Esophagus muscularis mucosa (tissue), 4 donors: Measurements from ENCODE around the gene F12. TPM values are rescaled to one million over a fixed set of nuclear protein-coding genes. Genes with fewer than 3 reads are reported as not detected.

Experiments
- DNase-seq: peaks from one replicate; pipeline ENCODE4 v3.0.0-alpha.2; 2017; ENCODE audit errors: extremely low spot score
- H3K27ac ChIP-seq, 4 donors: fragments of 200-600 bp; sonication (generic); replicated peaks in 1 of 4; 1 replicate in 3 of 4; 2 replicates in 1 of 4; pipeline ENCODE4 v1.5.1; 2016 to 2019; ENCODE audit warnings: mild to moderate bottlenecking in 1 of 4
- H3K27me3 ChIP-seq, 4 donors: fragments of 200-600 bp; sonication (generic); one replicate each; pipeline versions ENCODE4 v1.5.1 to v1.6.0; 2016 to 2019
- H3K36me3 ChIP-seq, 4 donors: fragments of 200-600 bp; sonication (generic); one replicate each; pipeline ENCODE4 v1.5.1; 2016 to 2019
- H3K4me1 ChIP-seq, 4 donors: fragments of 200-600 bp; sonication (generic); one replicate each; pipeline ENCODE4 v1.5.1; 2016 to 2019
- H3K4me3 ChIP-seq, 4 donors: fragments of 200-600 bp; sonication (generic); 1 replicate in 2 of 4; 2 replicates in 2 of 4; pipeline ENCODE4 v1.5.1; 2016 to 2019; ENCODE audit warnings: mild to moderate bottlenecking in 4 of 4, moderate library complexity in 1 of 4
- H3K9me3 ChIP-seq, 4 donors: fragments of 200-600 bp; sonication (generic); 1 replicate in 3 of 4; 2 replicates in 1 of 4; pipeline ENCODE4 v1.5.1; 2016 to 2019
- CTCF ChIP-seq, 3 experiments: fragments of 200-600 bp in 2 of 3; fragments of 450-650 bp in 1 of 3; sonication (generic) in 2 of 3; IDR thresholded peaks; one replicate each; pipeline ENCODE4 v1.5.1; 2017 to 2019; ENCODE audit warnings: antibody characterized with exemption in 3 of 3, mild to moderate bottlenecking in 2 of 3, moderate library complexity in 1 of 3
- EP300 ChIP-seq: sonication (generic); formaldehyde crosslinking; IDR thresholded peaks from one replicate; pipeline ENCODE4 v1.6.1; 2017; ENCODE audit warnings: antibody characterized with exemption
- POLR2A ChIP-seq: fragments of 450-650 bp; IDR thresholded peaks from one replicate; pipeline ENCODE4 v1.6.1; 2017; ENCODE audit warnings: antibody characterized with exemption, moderate library complexity, mild to moderate bottlenecking, low read depth
- POLR2AphosphoS5 ChIP-seq, 2 donors: sonication (generic); formaldehyde crosslinking; IDR thresholded peaks; one replicate each; pipeline ENCODE4 v1.6.1; 2017; ENCODE audit warnings: antibody characterized with exemption in 2 of 2
- WGBS: methylation state at CpG from one replicate; pipeline ENCODE4 v1.1.5; 2018; 5-methylcytosine and 5-hydroxymethylcytosine counted together
- intact Hi-C: fragments of 100-400 bp; cut with DNase I; formaldehyde crosslinking; loops from one replicate; pipeline ENCODE4 v1.15.1; 2023
- total RNA-seq, 4 donors: library from RNA; depleted of rRNA; stranded (reverse); fragments of >200 nt; gene quantifications; one replicate each; pipeline versions ENCODE4 v1.1.0 to v1.2.1, GENCODE V29; 2016

Gene F12
- total RNA-seq, 4 donors from 2014 or later = 0.17 TPM; not detected in 3

- Histone ChIP-seq H3K4me1 (peaks cover 22 to 33% (median 30%) of the 10 kb centered on the region in 4 donors), H3K4me3 (no peak overlapping the region), H3K9me3 (no peaks in the 10 kb centered on the region), H3K27me3 (peaks cover 0 to 70% (median 9%) of the 10 kb centered on the region in 4 donors), H3K27ac (no peak overlapping the region), H3K36me3 (no peaks in the 10 kb centered on the region)
- TF ChIP-seq CTCF (IDR thresholded peaks at IDR 0.05) (no peak), EP300 (no peak), POLR2AphosphoS5 (IDR thresholded peaks at IDR 0.05) (no peak), POLR2A (no peak)
- intact Hi-C loops = no loop called here
- no peak for DNase-seq
- 73% methylated on average over 6 of the region's 6 CpGs for WGBS
These were observed 39.0 kb upstream of the F12 start for GRCh38 chr5:177448244-177448950.

GRCh38 chr5:177447611-177448243 is 38.4 kb upstream of the F12 start:
- no peak for DNase-seq
- H3K9me3 ChIP-seq = no peaks in the 10 kb centered on the region
- peaks cover 0 to 65% (median 9%) of the 10 kb centered on the region in 4 donors for H3K27me3 ChIP-seq
- no peak for TF ChIP-seq CTCF (IDR thresholded peaks at IDR 0.05)
- TF ChIP-seq POLR2A = no peak
- TF ChIP-seq EP300 = no peak
- TF ChIP-seq POLR2AphosphoS5 (IDR thresholded peaks at IDR 0.05) = peak in 1 of 2 donors; percentile 53
- no peak overlapping the region for H3K27ac ChIP-seq
- H3K36me3 ChIP-seq = peaks cover 0 to 2% (median 0%) of the 10 kb centered on the region in 4 donors
- peak overlapping the region; percentile 60 to 67 (median 65) for H3K4me3 ChIP-seq
- H3K4me1 ChIP-seq = peaks cover 22 to 32% (median 29%) of the 10 kb centered on the region in 4 donors
- intact Hi-C loops = no loop called here
- WGBS = 33% methylated on average over 1 of the region's 23 CpGs

GRCh38 chr5:177447066-177447610 is 37.8 kb upstream of the F12 start:
- no peaks in the 10 kb centered on the region for H3K9me3 ChIP-seq
- TF ChIP-seq POLR2A (no peak), EP300 (no peak), POLR2AphosphoS5 (IDR thresholded peaks at IDR 0.05) (no peak), CTCF (IDR thresholded peaks at IDR 0.05) (no peak)
- H3K27me3 ChIP-seq = peaks cover 0 to 60% (median 9%) of the 10 kb centered on the region in 4 donors
- intact Hi-C loops = no loop called here
- DNase-seq = no peak
- no CpG with 5 or more reads among the region's 52 CpGs for WGBS
- H3K27ac ChIP-seq = peak overlapping the region in 1 of 4 donors; percentile 14
- peaks cover 22 to 32% (median 29%) of the 10 kb centered on the region in 4 donors for H3K4me1 ChIP-seq
- H3K36me3 ChIP-seq = peaks cover 0 to 7% (median 2%) of the 10 kb centered on the region in 4 donors
- peak overlapping the region; percentile 60 to 67 (median 65) for H3K4me3 ChIP-seq

- H3K9me3 ChIP-seq = no peaks in the 10 kb centered on the region
- peaks cover 22 to 32% (median 29%) of the 10 kb centered on the region in 4 donors for H3K4me1 ChIP-seq
- intact Hi-C loops = no loop called here
- no CpG with 5 or more reads among the region's 89 CpGs for WGBS
- TF ChIP-seq EP300 (no peak), POLR2A (no peak), POLR2AphosphoS5 (IDR thresholded peaks at IDR 0.05) (peak in 1 of 2 donors; percentile 23), CTCF (IDR thresholded peaks at IDR 0.05) (peak in 1 of 3 experiments; percentile 30)
- no peak for DNase-seq
- peak within 1 kb of the TSS in 1 of 4 donors; percentile 14 for H3K27ac ChIP-seq
- H3K27me3 ChIP-seq = peaks cover 0 to 52% (median 9%) of the 10 kb centered on the region in 4 donors
- peaks cover 4 to 14% (median 9%) of the 10 kb centered on the region in 4 donors for H3K36me3 ChIP-seq
- H3K4me3 ChIP-seq = peak within 1 kb of the TSS; percentile 60 to 67 (median 65)
These were observed 37.1 kb upstream of the F12 start, which contains the start of gene PRR7 for GRCh38 chr5:177446200-177447065. TSS of gene PRR7 (plus strand) at chr5:177446814. CDS start at chr5:177455068, 8,254 bp downstream.
